A549 (cell line): ENCODE results near the gene IRF2BPL. TPM values are rescaled to one million over a fixed set of nuclear protein-coding genes. Genes with fewer than 3 reads are reported as not detected.

Experiments
- ATAC-seq, 2 experiments: fragments of 200-7000 bp in 1 of 2; fragments of >200 bp in 1 of 2; cut with Nextera tagmentation in 1 of 2; cut with Tn5 transposase in 1 of 2; 3 replicates each; pipeline versions ENCODE4 v1.8.0 to v1.9.1; 2018 to 2020; ENCODE audit warnings: mild to moderate bottlenecking in 1 of 2, moderate library complexity in 1 of 2
- CTCF ChIA-PET: fragments of 300-600 bp; sonication (Branson Sonifier 250); formaldehyde crosslinking; extraction: SDS; loops from one replicate; lab custom pipeline; 2021; ENCODE audit warnings: antibody characterized with exemption, inconsistent platforms; lab: Yijun Ruan, JAX
- POLR2A ChIA-PET: fragments of 350-600 bp; formaldehyde crosslinking; extraction: SDS; loops from one replicate; lab custom pipeline; 2021; ENCODE audit warnings: antibody characterized with exemption, inconsistent platforms; lab: Yijun Ruan, JAX
- DNase-seq, 2 experiments: peaks; one replicate each; pipeline versions ENCODE4 v3.0.0 to v3.0.0-alpha.2; 2011 to 2016; ENCODE audit warnings: low read depth in 1 of 2, low spot score in 1 of 2
- FAIRE-seq: peaks from 2 replicates; lab custom pipeline; 2011; peaks lifted over from hg19 to GRCh38; lab: Jason Lieb, UNC
- H3K27ac ChIP-seq, 2 experiments: fragments of >200 bp; sonication (Bioruptor Twin); formaldehyde crosslinking; 3 replicates each; pipeline ENCODE4 v1.5.1; 2016 to 2017
- H3K4me1 ChIP-seq: fragments of >200 bp; sonication (Bioruptor Twin); formaldehyde crosslinking; 3 replicates; pipeline ENCODE4 v1.6.1; 2016
- H3K4me2 ChIP-seq: fragments of >200 bp; sonication (Bioruptor Twin); formaldehyde crosslinking; 3 replicates; pipeline ENCODE4 v1.6.1; 2016
- H3K4me3 ChIP-seq: fragments of >200 bp; sonication (Bioruptor Twin); formaldehyde crosslinking; 3 replicates; pipeline ENCODE4 v1.5.1; 2016
- H3K9me3 ChIP-seq: fragments of >200 bp; sonication (Bioruptor Twin); formaldehyde crosslinking; 3 replicates; pipeline ENCODE4 v1.6.1; 2016
- CBX2 ChIP-seq: fragments of 200-600 bp; sonication (generic); IDR thresholded peaks from 2 replicates; pipeline ENCODE4 v1.6.1; 2016; ENCODE audit warnings: low read depth, mild to moderate bottlenecking, borderline replicate concordance
- CBX8 ChIP-seq: fragments of 200-600 bp; sonication (generic); IDR thresholded peaks from 2 replicates; pipeline ENCODE4 v1.6.1; 2016
- EHF ChIP-seq: fragments of 250-450 bp; sonication (Bioruptor Pico); IDR thresholded peaks from 2 replicates; pipeline ENCODE4 v1.5.0; 2020; ENCODE audit warnings: mild to moderate bottlenecking
- FOSL2 ChIP-seq, 2 experiments: fragments of 450-650 bp in 1 of 2; fragments of >200 bp in 1 of 2; sonication (Bioruptor Twin) in 1 of 2; formaldehyde crosslinking; IDR thresholded peaks; 2 replicates each; pipeline versions ENCODE4 v1.5.0 to v1.6.1; 2016 to 2020; ENCODE audit warnings: mild to moderate bottlenecking in 1 of 2, moderate library complexity in 1 of 2
- HDAC2 ChIP-seq: fragments of 200-600 bp; sonication (generic); IDR thresholded peaks from 2 replicates; pipeline ENCODE4 v1.6.1; 2016
- HEYL ChIP-seq: fragments of 250-450 bp; sonication (Bioruptor Pico); IDR thresholded peaks from 2 replicates; pipeline ENCODE4 v1.8.0; 2021; ENCODE audit warnings: mild to moderate bottlenecking, moderate library complexity
- HOXA7 ChIP-seq: fragments of 250-450 bp; sonication (Bioruptor Pico); IDR thresholded peaks from 2 replicates; pipeline ENCODE4 v1.5.0; 2020; ENCODE audit warnings: mild to moderate bottlenecking, moderate library complexity
- JUNB ChIP-seq: fragments of >200 bp; sonication (Bioruptor Twin); formaldehyde crosslinking; IDR thresholded peaks from 2 replicates; pipeline ENCODE4 v1.6.1; 2016
- MAFK ChIP-seq: fragments of 450-650 bp; IDR thresholded peaks from 2 replicates; pipeline ENCODE4 v1.6.1; 2014; ENCODE audit not compliant: partially characterized antibody
- NFE2L2 ChIP-seq: fragments of 150-350 bp; conservative IDR thresholded peaks from 2 replicates; pipeline ENCODE4 v1.6.1; 2014; ENCODE audit warnings: low read length
- NPAS2 ChIP-seq: fragments of 250-450 bp; sonication (Bioruptor Pico); IDR thresholded peaks from 2 replicates; pipeline ENCODE4 v1.8.0; 2022; ENCODE audit warnings: mild to moderate bottlenecking, moderate library complexity, borderline replicate concordance
- POLR2A ChIP-seq: IDR thresholded peaks from 2 replicates; pipeline ENCODE4 v1.6.1; 2012; ENCODE audit warnings: mild to moderate bottlenecking, low read length
- POLR2AphosphoS2 ChIP-seq: conservative IDR thresholded peaks from 2 replicates; pipeline ENCODE4 v1.6.1; 2012; ENCODE audit warnings: low read length, improper control_type of control experiment, inconsistent platforms
- RAD21 ChIP-seq, 2 experiments: fragments of >200 bp in 1 of 2; sonication (Bioruptor Twin) in 1 of 2; formaldehyde crosslinking in 1 of 2; IDR thresholded peaks in 1 of 2; conservative IDR thresholded peaks in 1 of 2; 2 replicates in 1 of 2; 3 replicates in 1 of 2; pipeline ENCODE4 v1.6.1; 2012 to 2018; ENCODE audit warnings: inconsistent platforms in 1 of 2
- RFX5 ChIP-seq: fragments of 450-650 bp; IDR thresholded peaks from 2 replicates; pipeline ENCODE4 v1.7.1; 2014; ENCODE audit warnings: antibody characterized with exemption, mild to moderate bottlenecking, moderate library complexity
- RNF2 ChIP-seq: fragments of 200-600 bp; sonication (generic); IDR thresholded peaks from 2 replicates; pipeline ENCODE4 v1.6.1; 2016; ENCODE audit warnings: low read depth, mild to moderate bottlenecking, antibody characterized with exemption, moderate library complexity, borderline replicate concordance
- SREBF2 ChIP-seq: fragments of 450-650 bp; IDR thresholded peaks from 2 replicates; pipeline ENCODE4 v1.6.1; 2014; ENCODE audit warnings: mild to moderate bottlenecking, moderate library complexity
- ZFP36 ChIP-seq: fragments of 450-650 bp; IDR thresholded peaks from 2 replicates; pipeline ENCODE4 v1.6.1; 2014; ENCODE audit warnings: borderline replicate concordance; ENCODE audit not compliant: partially characterized antibody
- WGBS: methylation state at CpG from one replicate; pipeline ENCODE4 v1.1.6; 2017; ENCODE audit errors: missing lambda C conversion rate; 5-methylcytosine and 5-hydroxymethylcytosine counted together
- polyA plus RNA-seq, 4 experiments: library from polyadenylated mRNA; depleted of rRNA in 3 of 4; stranded (reverse); fragments of >200 nt; fragmentation: RNase III in 1 of 4; extraction: RNeasy Plus Mini Kit Qiagen cat#74134 plus additional on column Dnase treatment in 1 of 4; gene quantifications; 2 replicates in 3 of 4; 3 replicates in 1 of 4; pipeline ENCODE4 v1.2.3, GENCODE V29; 2011 to 2017
- TF ChIP-seq, protein P1 (sequence below): fragments of 250-450 bp; sonication (Bioruptor Pico); IDR thresholded peaks from 2 replicates; pipeline ENCODE4 v1.5.0; 2020; ENCODE audit warnings: low read depth, mild to moderate bottlenecking, moderate library complexity
- TF ChIP-seq, protein P2 (sequence below): fragments of >200 bp; sonication (Bioruptor Twin); formaldehyde crosslinking; IDR thresholded peaks from 3 replicates; pipeline ENCODE4 v1.6.1; 2016
- TF ChIP-seq, protein P3 (sequence below): IDR thresholded peaks from 2 replicates; pipeline ENCODE4 v1.6.1; 2012
- TF ChIP-seq, protein P4 (sequence below): fragments of 450-650 bp; IDR thresholded peaks from 2 replicates; pipeline ENCODE4 v1.6.1; 2014; ENCODE audit warnings: antibody characterized with exemption
- TF ChIP-seq, protein P5 (sequence below): IDR thresholded peaks from 2 replicates; pipeline ENCODE4 v1.6.1; 2012

The IRF2BPL gene
- polyA plus RNA-seq, 2 of the 4 experiments (the other 2 are of a cell fraction) = 18.1 to 28.3 TPM

DNA sequence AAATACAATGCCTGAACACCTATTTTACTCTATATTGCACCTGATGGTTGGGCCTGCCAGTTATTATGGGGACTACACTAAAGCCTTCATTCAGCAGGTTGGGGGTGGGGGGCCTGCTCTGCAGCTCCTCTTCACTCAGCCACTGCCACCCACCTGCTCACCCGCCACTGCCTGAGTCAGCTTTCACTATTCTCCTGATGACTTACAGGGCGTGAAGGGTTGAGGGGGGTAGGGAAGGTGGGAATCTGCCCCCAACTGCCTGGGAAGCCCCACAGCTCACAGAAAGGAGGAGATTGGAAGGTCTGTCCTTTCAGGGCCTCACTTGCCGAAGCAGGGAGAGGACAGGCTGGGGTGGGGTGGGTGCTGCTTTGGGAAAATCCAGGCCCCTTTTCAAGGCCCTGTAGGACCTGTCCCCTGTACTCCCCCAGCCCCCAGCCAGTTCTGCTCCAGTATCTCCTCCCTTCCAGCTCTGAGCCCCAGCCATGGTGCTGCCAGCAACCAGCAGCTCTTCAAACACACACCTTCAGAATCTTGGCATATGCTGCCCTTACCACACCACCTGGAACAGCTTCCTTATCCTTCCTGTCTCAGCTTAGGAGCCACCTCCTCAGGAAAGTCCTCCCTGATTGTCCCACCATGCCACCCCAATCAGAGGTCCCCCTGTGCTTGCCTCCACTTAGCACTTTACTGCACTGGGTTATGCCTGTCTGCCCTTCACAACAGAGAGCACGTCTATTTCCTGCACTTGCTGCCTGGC lies 33.1 kb downstream of the IRF2BPL start:
- 66% methylated on average over 4 of the region's 4 CpGs for WGBS
- FAIRE-seq (no peak), ATAC-seq (no peak), DNase-seq (no peak)
- no peak for TF ChIP-seq MAFK
- peak; percentile 76 for TF ChIP-seq ZFP36
- no peak for TF ChIP-seq HDAC2
- TF ChIP-seq, protein P1, sequence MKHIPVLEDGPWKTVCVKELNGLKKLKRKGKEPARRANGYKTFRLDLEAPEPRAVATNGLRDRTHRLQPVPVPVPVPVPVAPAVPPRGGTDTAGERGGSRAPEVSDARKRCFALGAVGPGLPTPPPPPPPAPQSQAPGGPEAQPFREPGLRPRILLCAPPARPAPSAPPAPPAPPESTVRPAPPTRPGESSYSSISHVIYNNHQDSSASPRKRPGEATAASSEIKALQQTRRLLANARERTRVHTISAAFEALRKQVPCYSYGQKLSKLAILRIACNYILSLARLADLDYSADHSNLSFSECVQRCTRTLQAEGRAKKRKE (CRISPR knock-in tag) = no peak
- TF ChIP-seq, protein P2, sequence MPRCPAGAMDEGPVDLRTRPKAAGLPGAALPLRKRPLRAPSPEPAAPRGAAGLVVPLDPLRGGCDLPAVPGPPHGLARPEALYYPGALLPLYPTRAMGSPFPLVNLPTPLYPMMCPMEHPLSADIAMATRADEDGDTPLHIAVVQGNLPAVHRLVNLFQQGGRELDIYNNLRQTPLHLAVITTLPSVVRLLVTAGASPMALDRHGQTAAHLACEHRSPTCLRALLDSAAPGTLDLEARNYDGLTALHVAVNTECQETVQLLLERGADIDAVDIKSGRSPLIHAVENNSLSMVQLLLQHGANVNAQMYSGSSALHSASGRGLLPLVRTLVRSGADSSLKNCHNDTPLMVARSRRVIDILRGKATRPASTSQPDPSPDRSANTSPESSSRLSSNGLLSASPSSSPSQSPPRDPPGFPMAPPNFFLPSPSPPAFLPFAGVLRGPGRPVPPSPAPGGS = no peak
- no peak for TF ChIP-seq POLR2AphosphoS2
- Histone ChIP-seq H3K4me2 (no peak overlapping the region), H3K4me3 (no peak overlapping the region), H3K4me1 (peaks cover 11% of the 10 kb centered on the region; the same call in 1 of the 3 replicates), H3K9me3 (no peaks in the 10 kb centered on the region), H3K27ac (peak overlapping the region in 1 of 2 experiments; percentile 62; a peak in 3 of 6 replicates)
- CTCF ChIA-PET = interaction anchor here (0.6 to 2.8 kb wide), 8 partner anchors 12 to 120 kb away, joined by 3 to 9 read pairs (median 4); no protein-coding TSS in a partner anchor
- POLR2A ChIA-PET = no interaction called here

DNA sequence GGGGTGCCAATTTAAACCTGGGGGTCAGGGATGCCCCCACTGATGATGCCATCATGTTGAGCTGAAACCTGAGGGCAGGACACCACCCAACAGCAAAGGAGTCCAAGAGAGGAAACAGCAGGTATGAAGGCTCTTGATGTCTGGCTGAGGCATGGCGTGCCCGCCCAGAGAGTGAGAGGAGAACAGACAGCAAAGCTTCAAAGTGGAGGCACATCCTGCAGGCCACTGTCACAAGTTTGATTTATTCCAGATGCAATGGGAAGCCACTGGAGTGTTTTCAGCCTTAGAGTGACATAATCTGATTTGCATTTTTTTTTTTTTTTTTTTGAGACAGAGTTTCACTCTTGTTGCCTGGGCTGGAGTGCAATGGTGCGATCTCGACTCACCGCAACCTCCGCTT lies 34.8 kb downstream of the IRF2BPL start:
- DNase-seq = no peak
- TF ChIP-seq RAD21 (conservative IDR thresholded peaks at IDR 0.05 in 1 of 2, IDR thresholded peaks at IDR 0.05 in 1 of 2) = no peak
- no peak for TF ChIP-seq CBX2
- no peak for TF ChIP-seq RNF2
- no peak for TF ChIP-seq JUNB
- TF ChIP-seq SREBF2 = no peak
- TF ChIP-seq, protein P3, sequence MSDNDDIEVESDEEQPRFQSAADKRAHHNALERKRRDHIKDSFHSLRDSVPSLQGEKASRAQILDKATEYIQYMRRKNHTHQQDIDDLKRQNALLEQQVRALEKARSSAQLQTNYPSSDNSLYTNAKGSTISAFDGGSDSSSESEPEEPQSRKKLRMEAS = no peak
- TF ChIP-seq, protein P4, sequence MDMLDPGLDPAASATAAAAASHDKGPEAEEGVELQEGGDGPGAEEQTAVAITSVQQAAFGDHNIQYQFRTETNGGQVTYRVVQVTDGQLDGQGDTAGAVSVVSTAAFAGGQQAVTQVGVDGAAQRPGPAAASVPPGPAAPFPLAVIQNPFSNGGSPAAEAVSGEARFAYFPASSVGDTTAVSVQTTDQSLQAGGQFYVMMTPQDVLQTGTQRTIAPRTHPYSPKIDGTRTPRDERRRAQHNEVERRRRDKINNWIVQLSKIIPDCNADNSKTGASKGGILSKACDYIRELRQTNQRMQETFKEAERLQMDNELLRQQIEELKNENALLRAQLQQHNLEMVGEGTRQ = no peak
- TF ChIP-seq NFE2L2 = no peak
- TF ChIP-seq HDAC2 = no peak
- TF ChIP-seq CBX8 = no peak
- no peak for TF ChIP-seq HOXA7
- TF ChIP-seq EHF (CRISPR knock-in tag) = no peak
- TF ChIP-seq POLR2A = no peak
- TF ChIP-seq NPAS2 (CRISPR knock-in tag) = no peak
- TF ChIP-seq, protein P5, sequence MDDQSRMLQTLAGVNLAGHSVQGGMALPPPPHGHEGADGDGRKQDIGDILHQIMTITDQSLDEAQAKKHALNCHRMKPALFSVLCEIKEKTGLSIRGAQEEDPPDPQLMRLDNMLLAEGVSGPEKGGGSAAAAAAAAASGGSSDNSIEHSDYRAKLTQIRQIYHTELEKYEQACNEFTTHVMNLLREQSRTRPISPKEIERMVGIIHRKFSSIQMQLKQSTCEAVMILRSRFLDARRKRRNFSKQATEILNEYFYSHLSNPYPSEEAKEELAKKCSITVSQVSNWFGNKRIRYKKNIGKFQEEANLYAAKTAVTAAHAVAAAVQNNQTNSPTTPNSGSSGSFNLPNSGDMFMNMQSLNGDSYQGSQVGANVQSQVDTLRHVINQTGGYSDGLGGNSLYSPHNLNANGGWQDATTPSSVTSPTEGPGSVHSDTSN = no peak
- no peak for TF ChIP-seq FOSL2 (IDR thresholded peaks at IDR 0.05)
- TF ChIP-seq FOSL2 (CRISPR knock-in tag; IDR thresholded peaks at IDR 0.05) = no peak
- TF ChIP-seq POLR2AphosphoS2 = no peak
- TF ChIP-seq HEYL = no peak
- no peak for TF ChIP-seq RFX5
- H3K4me1 ChIP-seq = peaks cover 11% of the 10 kb centered on the region; the same call in 1 of the 3 replicates
- ChIA-PET POLR2A (interaction anchor here (0.7 kb wide), 2 partner anchors 10 to 37 kb away, joined by 3 to 5 read pairs; no protein-coding TSS in a partner anchor), CTCF (interaction anchor here (0.8 to 2.0 kb wide), 5 partner anchors 17 to 75 kb away, joined by 3 to 7 read pairs (median 3); no protein-coding TSS in a partner anchor)
- 95% methylated on average over 6 of the region's 6 CpGs for WGBS
- no peak overlapping the region for H3K4me2 ChIP-seq
- ATAC-seq = no peak
- H3K4me3 ChIP-seq = no peak overlapping the region
- H3K9me3 ChIP-seq = no peaks in the 10 kb centered on the region
- FAIRE-seq = no peak
- no peak overlapping the region for H3K27ac ChIP-seq
